Measurements from ENCODE around the gene TYROBP. TPM values are rescaled to one million over a fixed set of nuclear protein-coding genes. Genes with fewer than 3 reads are reported as not detected.

TYROBP gene
- total and polyA plus RNA-seq, 8 donors, result 12.3 to 407 (median 14.1) TPM

DNA sequence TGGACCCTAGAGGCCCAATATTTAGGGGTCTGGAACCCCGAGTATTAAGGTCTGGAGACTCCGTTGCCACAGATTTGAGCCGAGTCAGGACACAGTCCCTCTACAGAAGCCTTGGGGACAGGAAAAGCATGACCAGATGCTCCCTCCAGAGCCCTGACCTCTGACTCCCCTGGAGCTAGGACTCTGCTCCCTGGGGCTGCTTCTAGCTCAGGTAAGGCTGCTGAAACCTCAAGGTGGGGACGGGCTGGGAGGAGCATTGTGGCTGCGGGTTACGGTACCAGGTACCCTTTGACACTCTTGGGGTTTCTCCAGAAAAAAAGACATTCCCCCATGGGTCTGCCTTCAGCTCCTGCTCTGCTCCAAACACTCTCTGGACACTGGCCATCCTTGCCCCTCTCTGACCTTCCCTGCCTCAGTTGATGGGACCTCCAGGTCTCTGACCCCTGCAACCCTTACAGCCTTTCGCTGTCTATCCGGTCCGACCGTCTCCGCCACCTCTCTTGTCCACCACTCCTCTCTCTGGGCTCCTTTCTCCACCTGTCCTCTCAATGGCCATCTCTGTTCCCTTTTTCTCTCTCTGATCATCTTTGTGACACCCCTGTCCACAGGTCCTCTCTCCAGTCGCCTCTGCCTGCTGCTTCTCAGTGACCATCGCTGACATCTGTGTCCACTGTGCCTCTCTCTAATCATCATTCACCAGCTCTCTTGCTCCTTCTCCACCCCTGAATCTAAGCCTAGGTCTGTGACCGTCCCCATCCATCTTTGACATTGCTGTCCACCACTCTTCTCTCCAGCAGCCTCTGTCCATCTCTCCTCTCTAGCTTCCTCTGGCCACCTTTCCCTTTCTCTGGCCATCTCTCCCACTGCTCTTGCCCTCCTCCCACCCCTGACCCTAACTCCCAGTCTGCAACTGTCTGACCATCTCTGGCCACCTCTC lies 29.5 kb upstream of the TYROBP start:
- H3K4me3 ChIP-seq, result peak overlapping the region in 1 of 2 donors; percentile 54
- ATAC-seq (no peak), DNase-seq (no peak)
- TF ChIP-seq, protein P1, sequence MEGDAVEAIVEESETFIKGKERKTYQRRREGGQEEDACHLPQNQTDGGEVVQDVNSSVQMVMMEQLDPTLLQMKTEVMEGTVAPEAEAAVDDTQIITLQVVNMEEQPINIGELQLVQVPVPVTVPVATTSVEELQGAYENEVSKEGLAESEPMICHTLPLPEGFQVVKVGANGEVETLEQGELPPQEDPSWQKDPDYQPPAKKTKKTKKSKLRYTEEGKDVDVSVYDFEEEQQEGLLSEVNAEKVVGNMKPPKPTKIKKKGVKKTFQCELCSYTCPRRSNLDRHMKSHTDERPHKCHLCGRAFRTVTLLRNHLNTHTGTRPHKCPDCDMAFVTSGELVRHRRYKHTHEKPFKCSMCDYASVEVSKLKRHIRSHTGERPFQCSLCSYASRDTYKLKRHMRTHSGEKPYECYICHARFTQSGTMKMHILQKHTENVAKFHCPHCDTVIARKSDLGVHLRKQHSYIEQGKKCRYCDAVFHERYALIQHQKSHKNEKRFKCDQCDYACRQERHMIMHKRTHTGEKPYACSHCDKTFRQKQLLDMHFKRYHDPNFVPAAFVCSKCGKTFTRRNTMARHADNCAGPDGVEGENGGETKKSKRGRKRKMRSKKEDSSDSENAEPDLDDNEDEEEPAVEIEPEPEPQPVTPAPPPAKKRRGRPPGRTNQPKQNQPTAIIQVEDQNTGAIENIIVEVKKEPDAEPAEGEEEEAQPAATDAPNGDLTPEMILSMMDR (IDR thresholded peaks at IDR 0.05), result no peak
- H3K27ac ChIP-seq, result no peak overlapping the region
- H3K36me3 ChIP-seq, result peaks cover 0 to 18% of the 10 kb centered on the region in 2 donors
- H3K9me3 ChIP-seq, result no peaks in the 10 kb centered on the region
- H3K27me3 ChIP-seq, result peaks cover 0 to 32% of the 10 kb centered on the region in 2 donors
- peaks cover 10 to 26% of the 10 kb centered on the region in 2 donors for H3K4me1 ChIP-seq
- intact Hi-C loops (cut with DNase I), result no loop called here

DNA sequence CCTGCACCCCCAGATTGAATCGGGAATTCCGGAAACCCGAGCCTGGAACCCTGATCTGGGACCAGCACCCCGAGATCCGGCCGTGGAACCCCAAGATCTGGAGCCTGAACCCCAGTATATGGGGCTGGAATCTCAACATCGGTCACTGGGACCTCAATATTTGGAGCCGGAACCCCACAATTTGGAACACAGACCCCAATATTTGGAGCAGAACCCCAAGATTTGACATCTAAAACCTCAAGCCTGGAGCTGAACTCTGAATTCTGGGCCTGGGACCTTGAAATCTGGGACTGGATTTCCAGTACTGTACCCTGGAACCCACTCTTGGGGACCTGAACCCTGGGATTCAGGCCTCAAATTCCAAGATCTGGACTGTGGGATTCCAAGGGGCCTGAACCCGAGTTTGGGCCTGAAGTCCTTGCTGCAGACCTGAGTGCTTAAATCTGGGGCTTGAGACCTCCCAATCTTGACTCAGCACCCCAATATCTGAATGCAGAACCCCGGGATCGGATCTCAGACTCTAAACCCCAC lies 28.7 kb upstream of the TYROBP start:
- H3K4me3 ChIP-seq, result peak overlapping the region; percentile 39 to 54
- no peaks in the 10 kb centered on the region for H3K9me3 ChIP-seq
- ATAC-seq (no peak), DNase-seq (no peak)
- H3K27me3 ChIP-seq, result peaks cover 0 to 32% of the 10 kb centered on the region in 2 donors
- H3K36me3 ChIP-seq, result peaks cover 0 to 18% of the 10 kb centered on the region in 2 donors
- H3K4me1 ChIP-seq, result peaks cover 10 to 26% of the 10 kb centered on the region in 2 donors
- intact Hi-C loops (cut with DNase I), result no loop called here
- TF ChIP-seq, protein P1 (IDR thresholded peaks at IDR 0.05), result no peak
- peak overlapping the region; percentile 26 to 64 for H3K27ac ChIP-seq

DNA sequence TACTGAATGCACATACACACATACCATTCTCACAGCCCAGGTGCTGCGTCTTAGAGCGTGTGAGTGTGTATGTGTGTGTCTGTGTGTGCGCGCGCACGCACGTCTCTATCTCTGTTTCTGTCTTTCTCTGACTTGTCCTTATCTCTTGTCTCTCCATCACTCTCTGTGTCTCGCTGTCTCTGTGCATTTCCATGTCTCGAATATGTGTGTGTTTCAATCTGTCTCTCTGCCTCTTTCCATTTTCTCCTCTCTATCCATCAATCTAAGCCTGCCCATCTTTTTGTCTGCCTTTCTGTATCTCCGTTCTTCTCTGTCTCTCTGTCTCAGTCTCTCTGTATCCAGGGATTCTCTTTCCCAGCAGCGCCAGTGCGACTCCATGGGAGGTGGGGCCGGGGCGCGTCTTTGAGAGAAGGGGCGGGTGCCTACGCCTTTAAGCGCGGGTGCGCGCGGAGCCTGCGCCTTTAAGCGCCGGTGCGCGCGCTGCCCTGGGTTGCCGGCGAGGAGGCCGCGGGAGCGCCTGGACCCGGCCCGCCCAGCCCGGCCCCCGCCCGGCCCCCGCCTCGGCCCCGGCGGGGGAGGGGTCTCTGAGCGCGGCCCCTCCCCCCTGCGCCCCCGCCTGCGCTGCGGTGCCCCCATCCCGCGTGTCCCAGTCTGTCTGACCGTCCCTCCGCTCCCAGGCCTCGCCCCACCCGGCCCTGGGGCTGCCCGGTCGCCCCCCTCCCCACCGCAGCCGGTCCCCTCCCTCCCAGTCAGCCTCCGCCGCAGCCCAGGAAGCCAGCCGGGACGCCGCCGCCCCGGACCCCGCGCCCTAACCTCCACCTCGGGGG lies 28.0 kb upstream of the TYROBP start, which contains the start of gene LRFN3:
LRFN3 (plus strand) TSS at position 464 of the 827 bp plus-strand sequence. CDS start 3,052 bp downstream, outside the sequence.
- Histone ChIP-seq H3K4me1 (peaks cover 11 to 29% of the 10 kb centered on the region in 2 donors), H3K27ac (peak within 1 kb of the TSS; percentile 26 to 64), H3K9me3 (no peaks in the 10 kb centered on the region), H3K36me3 (peaks cover 0 to 18% of the 10 kb centered on the region in 2 donors), H3K27me3 (peaks cover 0 to 32% of the 10 kb centered on the region in 2 donors), H3K4me3 (peak within 1 kb of the TSS; percentile 39 to 54)
- intact Hi-C loops (cut with DNase I), result no loop called here
- DNase-seq (peak; percentile 57 to 91 (median 73)), ATAC-seq (peak; percentile 61)
- TF ChIP-seq, protein P1 (IDR thresholded peaks at IDR 0.05), result no peak

DNA sequence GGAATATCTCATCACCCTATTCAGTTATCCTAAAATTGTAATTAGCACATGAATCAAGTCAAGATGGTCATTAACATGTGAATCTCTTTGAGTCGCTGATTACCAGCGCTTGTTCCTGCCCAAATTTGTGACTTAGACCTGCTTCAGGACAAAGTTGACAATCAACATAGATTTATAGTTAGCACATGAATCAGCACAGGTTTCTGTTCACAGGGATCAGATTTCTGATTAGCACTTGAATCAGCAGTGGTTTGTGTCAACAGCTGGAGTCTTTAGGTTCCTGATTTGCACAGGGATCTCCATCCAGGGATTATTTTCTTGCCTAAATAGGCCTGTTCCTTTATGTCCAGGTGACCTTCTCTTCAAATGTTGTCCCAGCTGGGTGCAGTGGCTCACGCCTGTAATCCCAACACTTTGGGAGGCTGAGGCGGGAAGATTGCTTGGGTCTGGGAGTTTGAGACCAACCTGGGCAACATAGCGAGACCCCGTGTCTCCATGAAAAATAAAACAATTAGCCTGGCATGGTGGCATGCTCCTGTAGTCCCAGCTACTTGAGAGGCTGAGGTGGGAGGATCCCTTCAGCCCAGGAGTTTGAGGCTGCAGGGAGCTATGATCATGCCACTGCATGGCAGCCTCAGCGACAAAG lies 24.3 kb upstream of the TYROBP start:
- DNase-seq (peak in 1 of 4 donors; percentile 2), ATAC-seq (no peak)
- H3K9me3 ChIP-seq, result no peaks in the 10 kb centered on the region
- no peaks in the 10 kb centered on the region for H3K36me3 ChIP-seq
- H3K4me1 ChIP-seq, result peaks cover 16 to 46% of the 10 kb centered on the region in 2 donors
- intact Hi-C loops (cut with DNase I), result loop anchor here in 1 of 2 donors (5.0 kb wide), 1 partner anchor 55 kb away; no protein-coding TSS in a partner anchor
- H3K27ac ChIP-seq, result no peak overlapping the region
- TF ChIP-seq, protein P1 (IDR thresholded peaks at IDR 0.05), result no peak
- H3K27me3 ChIP-seq, result peaks cover 0 to 29% of the 10 kb centered on the region in 2 donors
- no peak overlapping the region for H3K4me3 ChIP-seq
